Nephron (organoid): ENCODE measurements around the gene CCKAR.

ENCODE experiments used
- H3K27ac Mint-ChIP-seq, 3 experiments: 2 replicates each; pipeline ENCODE4 v1.8.0; 2020; ENCODE audit warnings: mixed read lengths in 3 of 3, mild to moderate bottlenecking in 2 of 3, moderate library complexity in 1 of 3
- H3K27me3 Mint-ChIP-seq: 2 replicates; pipeline ENCODE4 v1.8.0; 2021; ENCODE audit warnings: low read depth, mild to moderate bottlenecking, moderate library complexity, mixed read lengths
- H3K36me3 Mint-ChIP-seq: 2 replicates; pipeline ENCODE4 v1.8.0; 2020; ENCODE audit warnings: low read depth, mixed read lengths
- H3K4me1 Mint-ChIP-seq: 2 replicates; pipeline ENCODE4 v1.8.0; 2020; ENCODE audit warnings: mixed read lengths
- H3K4me3 Mint-ChIP-seq, 3 experiments: 2 replicates each; pipeline ENCODE4 v1.8.0; 2020; ENCODE audit warnings: mild to moderate bottlenecking in 3 of 3, mixed read lengths in 3 of 3, moderate library complexity in 2 of 3
- H3K9me3 Mint-ChIP-seq: 2 replicates; pipeline ENCODE4 v1.8.0; 2020; ENCODE audit warnings: mixed read lengths
- TF ChIP-seq, protein P1 (sequence below), 3 experiments: fragments of 200-600 bp; sonication (generic); IDR thresholded peaks; one replicate each; pipeline ENCODE4 v1.5.0; 2021; ENCODE audit warnings: antibody characterized with exemption in 3 of 3; ENCODE audit not compliant: unreplicated experiment in 3 of 3

The CCKAR gene

DNA sequence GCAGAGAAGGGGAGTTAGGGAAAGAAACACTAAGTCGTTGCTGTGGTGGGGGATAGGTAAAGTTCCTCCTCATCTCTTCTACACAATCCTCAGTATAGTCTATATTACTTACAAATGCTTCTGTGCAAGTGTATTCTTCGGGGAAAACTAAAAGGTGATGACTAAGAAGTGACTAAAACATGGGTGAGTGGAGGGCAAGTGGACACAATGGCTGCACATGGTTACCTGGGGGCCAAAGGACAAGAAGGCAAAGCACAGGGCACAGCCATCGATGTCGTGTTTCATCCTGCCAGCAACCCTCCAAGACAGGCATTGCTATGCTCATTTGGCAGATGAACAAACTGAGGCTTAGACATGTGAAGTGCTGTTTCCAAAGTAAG, 35.5 kb upstream of the CCKAR start:
- no peaks in the 10 kb centered on the region for H3K27me3 Mint-ChIP-seq
- H3K4me1 Mint-ChIP-seq = peaks cover 27% of the 10 kb centered on the region
- TF ChIP-seq, protein P1, sequence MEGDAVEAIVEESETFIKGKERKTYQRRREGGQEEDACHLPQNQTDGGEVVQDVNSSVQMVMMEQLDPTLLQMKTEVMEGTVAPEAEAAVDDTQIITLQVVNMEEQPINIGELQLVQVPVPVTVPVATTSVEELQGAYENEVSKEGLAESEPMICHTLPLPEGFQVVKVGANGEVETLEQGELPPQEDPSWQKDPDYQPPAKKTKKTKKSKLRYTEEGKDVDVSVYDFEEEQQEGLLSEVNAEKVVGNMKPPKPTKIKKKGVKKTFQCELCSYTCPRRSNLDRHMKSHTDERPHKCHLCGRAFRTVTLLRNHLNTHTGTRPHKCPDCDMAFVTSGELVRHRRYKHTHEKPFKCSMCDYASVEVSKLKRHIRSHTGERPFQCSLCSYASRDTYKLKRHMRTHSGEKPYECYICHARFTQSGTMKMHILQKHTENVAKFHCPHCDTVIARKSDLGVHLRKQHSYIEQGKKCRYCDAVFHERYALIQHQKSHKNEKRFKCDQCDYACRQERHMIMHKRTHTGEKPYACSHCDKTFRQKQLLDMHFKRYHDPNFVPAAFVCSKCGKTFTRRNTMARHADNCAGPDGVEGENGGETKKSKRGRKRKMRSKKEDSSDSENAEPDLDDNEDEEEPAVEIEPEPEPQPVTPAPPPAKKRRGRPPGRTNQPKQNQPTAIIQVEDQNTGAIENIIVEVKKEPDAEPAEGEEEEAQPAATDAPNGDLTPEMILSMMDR (IDR thresholded peaks at IDR 0.05; ENCODE audit: unreplicated experiment in 3 of 3) = no peak
- H3K4me3 Mint-ChIP-seq = no peak overlapping the region
- H3K27ac Mint-ChIP-seq = peak overlapping the region in 2 of 3 experiments; percentile 3 to 10
- no peaks in the 10 kb centered on the region for H3K36me3 Mint-ChIP-seq
- H3K9me3 Mint-ChIP-seq = no peaks in the 10 kb centered on the region

DNA sequence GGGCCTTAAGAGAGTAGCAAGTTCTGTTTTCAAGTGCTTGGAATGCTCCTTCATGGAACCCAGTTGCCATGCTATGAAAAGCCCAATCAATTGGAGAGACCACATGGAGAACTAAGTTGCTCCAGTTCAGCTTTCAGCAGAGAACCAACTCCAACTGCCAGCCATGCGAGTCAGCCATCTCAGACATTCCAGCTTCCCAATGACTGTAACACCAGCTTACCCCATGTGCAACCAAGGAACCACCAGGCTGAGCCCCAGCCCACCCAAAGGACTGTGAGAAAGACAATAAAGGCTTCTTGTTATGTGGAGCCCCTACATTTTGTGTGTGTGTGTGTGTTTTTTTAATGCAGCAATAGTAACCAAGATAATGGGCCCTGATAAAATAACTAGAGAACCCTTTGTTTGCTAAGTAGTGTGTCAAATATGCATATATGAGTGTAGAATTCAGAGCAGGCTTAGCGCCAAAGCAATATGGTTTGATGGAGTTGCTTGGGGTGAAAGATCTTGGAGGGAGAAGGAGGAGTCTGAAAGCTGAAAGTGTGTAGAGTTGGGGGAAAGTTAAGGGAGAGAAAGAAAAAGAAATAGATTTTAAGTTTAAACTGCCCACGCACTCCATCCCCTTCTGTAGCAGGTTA, 35.0 kb upstream of the CCKAR start:
- TF ChIP-seq, protein P1 (IDR thresholded peaks at IDR 0.05; ENCODE audit: unreplicated experiment in 3 of 3) = no peak
- H3K4me3 Mint-ChIP-seq = no peak overlapping the region
- H3K4me1 Mint-ChIP-seq = peaks cover 27% of the 10 kb centered on the region
- no peaks in the 10 kb centered on the region for H3K9me3 Mint-ChIP-seq
- peak overlapping the region in 2 of 3 experiments; percentile 3 to 10 for H3K27ac Mint-ChIP-seq
- H3K27me3 Mint-ChIP-seq = no peaks in the 10 kb centered on the region
- H3K36me3 Mint-ChIP-seq = no peaks in the 10 kb centered on the region

DNA sequence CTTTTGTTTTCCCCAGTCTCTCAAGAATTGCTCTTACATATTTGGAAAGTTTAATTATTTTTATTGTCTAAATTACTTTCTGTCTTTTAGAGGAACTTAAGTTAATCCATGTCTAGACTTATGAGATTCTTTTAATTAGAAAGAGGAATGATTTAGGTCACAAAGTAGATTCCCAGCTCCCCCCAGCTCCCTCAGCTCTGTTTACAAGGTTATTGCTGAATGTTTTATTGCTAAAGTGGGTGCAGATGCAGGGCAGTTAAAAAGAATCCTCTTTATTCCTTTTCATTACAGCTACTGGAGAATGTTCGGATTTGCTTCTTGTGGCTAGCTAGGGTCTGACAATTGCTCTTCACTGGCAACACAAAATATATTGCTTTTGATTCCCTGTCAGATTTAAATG, 33.7 kb upstream of the CCKAR start:
- Mint-ChIP-seq H3K27me3 (no peaks in the 10 kb centered on the region), H3K27ac (peak overlapping the region in 2 of 3 experiments; percentile 68 to 69), H3K4me3 (no peak overlapping the region), H3K9me3 (no peaks in the 10 kb centered on the region), H3K36me3 (no peaks in the 10 kb centered on the region), H3K4me1 (peaks cover 21% of the 10 kb centered on the region)
- TF ChIP-seq, protein P1 (IDR thresholded peaks at IDR 0.05; ENCODE audit: unreplicated experiment in 3 of 3) = no peak

DNA sequence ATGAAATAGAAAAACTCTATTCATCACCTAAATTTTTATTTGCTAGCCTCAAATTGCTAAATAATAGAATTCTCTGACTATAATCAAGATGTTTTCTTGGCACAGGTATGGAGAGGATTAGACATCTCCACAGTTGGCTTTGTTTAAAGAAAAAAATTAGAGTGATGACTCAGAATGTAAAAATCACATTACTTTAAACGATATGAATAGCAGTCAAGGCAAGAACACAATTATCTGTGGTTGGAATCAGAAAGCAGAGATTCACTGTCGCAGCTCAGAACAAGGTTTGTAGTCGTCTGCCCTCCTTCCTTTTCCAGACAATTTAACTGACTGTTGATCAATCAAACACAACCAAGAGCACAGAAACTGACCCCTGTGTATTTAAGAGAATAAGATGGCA, 32.2 kb upstream of the CCKAR start:
- Mint-ChIP-seq H3K9me3 (no peaks in the 10 kb centered on the region), H3K27ac (no peak overlapping the region), H3K4me1 (peaks cover 17% of the 10 kb centered on the region), H3K36me3 (no peaks in the 10 kb centered on the region), H3K4me3 (no peak overlapping the region), H3K27me3 (peaks cover 3% of the 10 kb centered on the region)
- TF ChIP-seq, protein P1 (IDR thresholded peaks at IDR 0.05; ENCODE audit: unreplicated experiment in 3 of 3) = no peak

DNA sequence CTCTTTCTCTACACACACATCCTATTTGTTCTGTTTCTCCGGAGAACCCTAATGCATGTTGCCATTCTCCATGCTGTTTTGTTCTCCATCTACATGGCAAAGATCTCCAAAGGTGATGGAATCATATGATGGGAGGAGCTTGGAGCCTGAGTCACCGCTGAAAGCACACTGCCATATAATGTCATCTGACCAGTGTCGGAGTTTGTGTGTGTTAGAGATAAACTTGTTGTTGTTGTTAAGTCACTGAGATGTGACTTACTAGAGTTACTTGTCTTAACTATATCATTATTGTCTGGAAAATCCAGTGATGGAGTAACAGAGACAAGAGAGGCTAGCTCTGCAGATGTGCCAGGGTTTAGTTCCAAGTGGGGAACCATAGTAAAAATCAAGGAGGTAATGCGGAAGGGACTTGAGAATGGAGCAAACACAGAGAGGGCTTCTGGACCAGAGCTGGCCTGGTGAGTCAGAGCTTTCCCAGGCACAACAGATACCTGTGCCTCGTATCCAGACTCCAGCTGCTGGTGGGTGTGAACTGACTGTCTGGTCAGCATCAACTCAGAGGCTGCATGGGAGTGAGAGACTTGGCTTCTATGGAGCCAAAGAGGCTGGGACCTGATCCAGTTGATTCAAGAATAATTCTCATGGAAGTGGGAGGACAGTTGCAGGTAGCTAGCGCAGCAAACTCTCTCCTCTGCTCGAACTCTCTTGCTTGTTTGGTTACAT, 30.6 kb upstream of the CCKAR start:
- H3K27ac Mint-ChIP-seq = no peak overlapping the region
- H3K9me3 Mint-ChIP-seq = no peaks in the 10 kb centered on the region
- H3K4me1 Mint-ChIP-seq = peaks cover 17% of the 10 kb centered on the region
- TF ChIP-seq, protein P1 (IDR thresholded peaks at IDR 0.05; ENCODE audit: unreplicated experiment in 3 of 3) = no peak
- no peak overlapping the region for H3K4me3 Mint-ChIP-seq
- peaks cover 3% of the 10 kb centered on the region for H3K27me3 Mint-ChIP-seq
- no peaks in the 10 kb centered on the region for H3K36me3 Mint-ChIP-seq

DNA sequence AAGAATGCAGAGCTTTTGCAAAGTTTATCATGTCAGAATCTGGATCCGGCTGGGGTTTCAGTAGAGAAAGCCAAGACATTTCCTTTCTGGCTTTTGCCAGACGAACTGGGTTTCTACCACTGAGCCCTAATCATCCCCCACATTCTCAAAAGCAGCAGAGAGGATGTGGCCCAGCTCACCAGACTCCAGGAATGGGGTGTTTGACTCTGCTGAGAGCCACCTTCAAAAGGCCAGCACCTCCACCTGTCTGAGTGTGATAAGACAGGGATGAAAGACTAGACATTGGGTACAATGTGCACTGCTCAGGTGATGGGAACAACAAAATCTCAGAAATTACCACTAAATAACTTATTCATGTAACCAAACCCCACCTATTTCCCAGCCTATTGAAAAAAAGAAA, 25.7 kb upstream of the CCKAR start:
- Mint-ChIP-seq H3K27me3 (peaks cover 3% of the 10 kb centered on the region), H3K4me3 (no peak overlapping the region), H3K4me1 (no peaks in the 10 kb centered on the region), H3K27ac (no peak overlapping the region), H3K36me3 (no peaks in the 10 kb centered on the region), H3K9me3 (no peaks in the 10 kb centered on the region)
- TF ChIP-seq, protein P1 (IDR thresholded peaks at IDR 0.05; ENCODE audit: unreplicated experiment in 3 of 3) = no peak
